Measurements from ENCODE around the gene TRPV4.

Gene TRPV4

DNA sequence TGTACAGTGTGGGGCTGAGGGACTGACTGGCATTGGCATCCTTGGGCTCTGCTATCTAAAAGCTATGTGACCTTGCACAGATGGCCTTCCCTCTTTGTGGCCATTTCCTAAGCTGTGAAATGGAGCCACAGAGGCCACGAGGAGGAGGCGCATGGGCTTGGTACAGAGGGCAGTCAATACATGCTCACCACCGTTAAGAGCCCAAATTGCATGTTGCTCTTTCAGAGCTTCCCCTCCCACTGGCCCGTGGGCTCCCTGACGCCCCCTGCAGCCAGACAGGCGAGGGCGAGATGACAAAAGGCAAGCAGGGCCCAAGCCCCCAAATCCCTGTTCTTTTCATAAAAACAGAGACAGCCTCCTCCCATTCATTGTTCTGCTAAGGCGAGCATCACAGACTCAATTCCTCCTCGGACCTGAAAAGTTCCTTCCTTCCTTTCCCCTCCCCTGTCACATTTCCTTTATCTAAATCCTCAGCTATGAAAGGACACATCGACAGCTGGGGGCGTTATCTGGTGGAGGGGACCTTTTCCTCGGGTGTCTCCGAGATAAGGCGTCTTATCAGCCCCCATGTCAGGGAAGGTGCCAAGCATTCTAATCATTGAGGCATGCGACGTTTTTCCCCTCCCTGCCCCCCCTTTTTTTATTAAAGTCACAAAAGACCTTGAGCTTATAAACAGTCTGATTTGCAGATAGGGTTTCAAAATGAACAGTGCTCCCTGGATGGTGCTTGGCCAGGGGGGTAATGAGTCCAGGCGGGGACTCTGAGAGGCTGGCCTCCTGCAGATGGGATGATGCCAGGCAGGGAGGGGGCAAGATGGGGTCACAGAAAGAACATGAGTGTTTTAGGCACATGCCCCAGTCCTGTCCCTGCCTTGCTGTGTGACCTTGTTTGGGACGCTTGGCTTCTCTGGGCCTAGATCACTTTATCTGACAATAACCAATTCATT lies 93.2 kb downstream of the TRPV4 start:
- TF ChIP-seq, protein P1, sequence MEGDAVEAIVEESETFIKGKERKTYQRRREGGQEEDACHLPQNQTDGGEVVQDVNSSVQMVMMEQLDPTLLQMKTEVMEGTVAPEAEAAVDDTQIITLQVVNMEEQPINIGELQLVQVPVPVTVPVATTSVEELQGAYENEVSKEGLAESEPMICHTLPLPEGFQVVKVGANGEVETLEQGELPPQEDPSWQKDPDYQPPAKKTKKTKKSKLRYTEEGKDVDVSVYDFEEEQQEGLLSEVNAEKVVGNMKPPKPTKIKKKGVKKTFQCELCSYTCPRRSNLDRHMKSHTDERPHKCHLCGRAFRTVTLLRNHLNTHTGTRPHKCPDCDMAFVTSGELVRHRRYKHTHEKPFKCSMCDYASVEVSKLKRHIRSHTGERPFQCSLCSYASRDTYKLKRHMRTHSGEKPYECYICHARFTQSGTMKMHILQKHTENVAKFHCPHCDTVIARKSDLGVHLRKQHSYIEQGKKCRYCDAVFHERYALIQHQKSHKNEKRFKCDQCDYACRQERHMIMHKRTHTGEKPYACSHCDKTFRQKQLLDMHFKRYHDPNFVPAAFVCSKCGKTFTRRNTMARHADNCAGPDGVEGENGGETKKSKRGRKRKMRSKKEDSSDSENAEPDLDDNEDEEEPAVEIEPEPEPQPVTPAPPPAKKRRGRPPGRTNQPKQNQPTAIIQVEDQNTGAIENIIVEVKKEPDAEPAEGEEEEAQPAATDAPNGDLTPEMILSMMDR (conservative IDR thresholded peaks at IDR 0.05; ENCODE audit: control insufficient read depth, insufficient read depth, low read depth, low read length) = peak; percentile 17
- DNase-seq (ENCODE audit: low read depth) = no peak
- no peak overlapping the region for H3K4me3 ChIP-seq (ENCODE audit: control insufficient read depth, low read depth, low read length)

DNA sequence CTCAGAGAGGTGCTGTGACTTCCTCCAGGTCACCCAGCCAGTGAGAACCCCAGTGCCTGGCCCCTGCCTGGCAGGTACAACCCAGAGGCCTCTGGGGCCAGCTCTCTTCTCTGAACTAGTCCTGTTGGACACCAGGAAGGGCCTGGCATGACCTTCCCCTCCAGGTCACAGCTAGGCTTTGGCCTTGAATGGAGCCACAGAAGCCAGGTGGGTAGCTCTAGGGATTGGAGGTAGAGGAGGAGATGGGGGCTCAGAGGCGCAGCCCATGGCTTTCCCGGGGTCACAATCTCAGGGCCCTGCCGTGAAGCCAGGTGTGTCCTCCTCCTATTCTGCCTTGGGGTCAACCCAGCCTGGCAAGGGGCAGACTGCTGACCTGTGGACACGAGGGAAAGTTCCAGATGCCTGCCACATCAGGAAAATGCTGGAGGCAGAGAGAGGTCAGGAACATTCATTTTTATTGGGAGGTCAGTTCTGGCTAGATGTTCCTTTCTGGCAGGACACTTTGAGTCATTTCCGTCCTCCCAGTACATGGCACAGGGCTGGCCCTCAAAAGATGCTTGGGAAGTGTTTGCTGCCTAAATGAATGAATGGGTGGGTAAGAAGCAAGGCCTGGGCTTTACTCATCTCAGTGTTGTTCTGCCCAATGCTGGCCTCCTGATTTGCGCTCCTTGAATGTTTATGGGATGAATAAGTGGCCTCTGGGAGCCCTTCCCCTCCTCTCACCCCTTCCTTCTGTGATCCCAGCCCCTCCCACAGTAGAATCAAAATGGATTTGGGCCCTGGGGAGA lies 94.1 kb downstream of the TRPV4 start:
- H3K4me3 ChIP-seq (ENCODE audit: control insufficient read depth, low read depth, low read length) = no peak overlapping the region
- TF ChIP-seq, protein P1 (conservative IDR thresholded peaks at IDR 0.05; ENCODE audit: control insufficient read depth, insufficient read depth, low read depth, low read length) = no peak
- peak; percentile 16 for DNase-seq (ENCODE audit: low read depth)

GRCh38 chr12:109738209-109738608 lies 95.0 kb downstream of the TRPV4 start:
- H3K4me3 ChIP-seq (ENCODE audit: control insufficient read depth, low read depth, low read length) = no peak overlapping the region

GRCh38 chr12:109737631-109738030 lies 95.6 kb downstream of the TRPV4 start:
- TF ChIP-seq, protein P1 (conservative IDR thresholded peaks at IDR 0.05; ENCODE audit: control insufficient read depth, insufficient read depth, low read depth, low read length) = no peak
- DNase-seq (ENCODE audit: low read depth) = no peak
- no peak overlapping the region for H3K4me3 ChIP-seq (ENCODE audit: control insufficient read depth, low read depth, low read length)

More at GRCh38 chr12:109738209-109738608, 95.0 kb downstream of the TRPV4 start:
- DNase-seq (ENCODE audit: low read depth) = no peak
- TF ChIP-seq, protein P1 (conservative IDR thresholded peaks at IDR 0.05; ENCODE audit: control insufficient read depth, insufficient read depth, low read depth, low read length) = no peak

GRCh38 chr12:109737126-109737525 lies 96.1 kb downstream of the TRPV4 start:
- H3K4me3 ChIP-seq (ENCODE audit: control insufficient read depth, low read depth, low read length) = no peak overlapping the region
- TF ChIP-seq, protein P1 (conservative IDR thresholded peaks at IDR 0.05; ENCODE audit: control insufficient read depth, insufficient read depth, low read depth, low read length) = no peak
- no peak for DNase-seq (ENCODE audit: low read depth)

DNA sequence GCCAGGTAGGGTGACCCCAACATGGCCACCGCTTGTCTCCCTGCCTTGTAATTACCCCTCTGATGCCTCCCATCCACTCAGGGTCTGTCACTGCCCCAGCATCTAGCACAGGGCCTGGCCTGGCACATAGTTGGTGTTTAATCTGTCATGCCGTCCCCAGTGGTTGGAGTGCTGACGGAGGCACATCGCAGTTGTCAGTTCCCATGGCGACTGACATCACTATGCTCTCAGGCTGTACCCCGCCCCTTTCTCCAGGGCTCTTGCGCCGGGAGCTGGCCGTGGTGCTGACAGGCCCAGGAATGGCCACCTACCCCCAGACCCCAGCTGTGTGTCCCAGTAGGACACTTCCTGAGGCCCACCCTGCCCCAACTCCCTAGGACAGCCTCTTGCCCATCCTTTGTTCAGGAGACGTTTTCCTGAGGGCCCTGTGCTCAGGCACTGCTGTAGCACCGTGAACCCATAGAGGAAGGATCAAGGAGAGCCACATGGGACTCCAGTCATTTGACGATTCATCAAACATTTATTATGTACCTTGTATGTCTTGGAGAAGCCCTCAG lies 96.6 kb downstream of the TRPV4 start:
- peak; percentile 49 for DNase-seq (ENCODE audit: low read depth)
- TF ChIP-seq, protein P1 (conservative IDR thresholded peaks at IDR 0.05; ENCODE audit: control insufficient read depth, insufficient read depth, low read depth, low read length) = no peak
- H3K4me3 ChIP-seq (ENCODE audit: control insufficient read depth, low read depth, low read length) = no peak overlapping the region
